Measurements from ENCODE around the gene PLB1. TPM values are rescaled to one million over a fixed set of nuclear protein-coding genes. Genes with fewer than 3 reads are reported as not detected.
"Not testable (repeated sequence)": the region's sequence is repeated elsewhere in the genome, so short reads cannot be mapped to it uniquely, and the experiment has no call there.

PLB1 gene
- total RNA-seq, 1 donor from 2014 or later: 0.75 TPM

GRCh38 chr2:28654663-28655320 lies 158.9 kb downstream of the PLB1 start:
- peaks cover 6% of the 10 kb centered on the region for H3K36me3 Mint-ChIP-seq (ENCODE audit: low read depth)
- H3K9me3 Mint-ChIP-seq: peaks cover 4% of the 10 kb centered on the region
- H3K4me3 Mint-ChIP-seq: no peak overlapping the region
- peaks cover 61% of the 10 kb centered on the region for H3K4me1 Mint-ChIP-seq (ENCODE audit: low read depth)
- no peak for DNase-seq (ENCODE audit: low spot score)
- intact Hi-C loops (cut with micrococcal nuclease): no loop called here
- no peak overlapping the region for H3K27ac Mint-ChIP-seq
- H3K27me3 Mint-ChIP-seq (ENCODE audit: insufficient read depth): peaks cover 5% of the 10 kb centered on the region

DNA sequence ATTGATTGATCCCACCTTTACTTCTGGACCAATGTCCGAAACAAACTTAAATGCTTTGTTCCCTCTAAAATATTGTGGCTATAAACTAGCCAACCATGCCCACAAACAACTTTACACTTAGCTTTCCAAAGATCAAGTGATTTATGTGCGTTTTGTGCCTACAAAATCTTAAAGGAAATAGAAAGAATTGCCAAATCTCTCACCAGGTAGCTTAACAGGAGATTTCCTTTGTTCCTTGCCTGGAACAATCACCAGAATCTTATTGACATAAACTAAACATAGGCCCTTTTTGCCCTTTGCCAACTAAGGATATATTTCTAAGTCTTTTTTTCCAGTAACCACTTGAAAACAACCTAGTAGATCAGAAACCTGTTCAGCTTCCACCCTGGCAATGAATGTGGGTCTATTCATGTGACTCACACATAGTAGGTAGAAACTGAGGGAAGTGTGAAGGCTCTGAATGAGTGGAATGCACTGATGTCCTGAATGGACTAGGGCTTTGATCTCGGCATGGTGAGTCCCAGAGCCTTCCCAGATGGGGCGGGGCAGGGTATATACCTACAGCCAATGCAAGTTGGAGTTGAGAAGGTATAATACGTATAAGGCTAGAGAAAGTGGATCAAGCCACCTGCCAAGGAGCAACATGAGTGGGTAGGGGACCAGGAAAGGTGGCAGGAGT lies 161.2 kb downstream of the PLB1 start:
- peaks cover 6% of the 10 kb centered on the region for H3K36me3 Mint-ChIP-seq (ENCODE audit: low read depth)
- peaks cover 6% of the 10 kb centered on the region for H3K27me3 Mint-ChIP-seq (ENCODE audit: insufficient read depth)
- peaks cover 54% of the 10 kb centered on the region for H3K4me1 Mint-ChIP-seq (ENCODE audit: low read depth)
- intact Hi-C loops (cut with micrococcal nuclease): loop anchor here (1.0 to 2.0 kb wide), 3 partner anchors 14 to 192 kb away; no protein-coding TSS in a partner anchor
- H3K9me3 Mint-ChIP-seq: peaks cover 4% of the 10 kb centered on the region
- no peak for DNase-seq (ENCODE audit: low spot score)
- H3K27ac Mint-ChIP-seq: peak overlapping the region; percentile 57
- H3K4me3 Mint-ChIP-seq: no peak overlapping the region

DNA sequence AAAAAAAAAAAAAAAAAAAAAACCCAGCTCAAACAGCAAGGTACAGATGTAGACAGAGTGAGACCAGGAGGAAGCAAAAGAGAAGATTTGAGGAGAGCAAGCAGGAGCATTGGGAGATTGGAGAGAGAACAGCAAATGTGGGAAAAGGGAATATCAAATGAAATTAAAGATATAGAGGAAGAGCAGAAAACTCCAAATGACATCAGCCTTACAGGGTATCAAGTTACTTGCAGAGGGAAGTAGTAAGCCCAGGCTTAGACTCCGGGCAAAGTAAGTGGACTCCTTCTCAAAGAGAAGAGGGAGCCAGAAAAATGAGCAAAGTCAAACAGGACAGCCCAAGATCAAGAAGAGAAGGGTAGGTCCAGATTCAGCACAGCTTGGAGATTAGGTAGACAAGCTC lies 162.5 kb downstream of the PLB1 start:
- DNase-seq (ENCODE audit: low spot score): no peak
- H3K4me3 Mint-ChIP-seq: no peak overlapping the region
- intact Hi-C loops (cut with micrococcal nuclease): no loop called here
- peaks cover 49% of the 10 kb centered on the region for H3K4me1 Mint-ChIP-seq (ENCODE audit: low read depth)
- peaks cover 4% of the 10 kb centered on the region for H3K9me3 Mint-ChIP-seq
- peaks cover 6% of the 10 kb centered on the region for H3K36me3 Mint-ChIP-seq (ENCODE audit: low read depth)
- H3K27ac Mint-ChIP-seq: no peak overlapping the region
- H3K27me3 Mint-ChIP-seq (ENCODE audit: insufficient read depth): peaks cover 7% of the 10 kb centered on the region

DNA sequence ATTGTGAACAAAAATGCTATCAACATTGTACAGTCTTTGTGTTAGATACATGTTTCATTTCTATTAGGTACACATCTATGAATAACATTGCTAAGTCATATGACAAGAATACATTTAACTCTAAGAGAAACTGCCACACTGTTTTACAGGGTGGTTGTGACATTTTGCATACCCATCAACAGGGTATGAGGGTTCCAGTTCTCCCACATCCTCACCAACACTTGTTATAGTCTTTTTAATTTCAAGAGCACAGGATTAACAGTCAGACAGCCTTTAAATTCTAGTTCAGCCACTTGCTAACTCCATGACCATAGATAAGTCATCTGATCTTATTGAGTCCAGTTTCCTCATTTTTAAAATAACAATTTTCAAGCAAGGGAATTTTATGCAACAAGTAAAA lies 163.3 kb downstream of the PLB1 start:
- peaks cover 46% of the 10 kb centered on the region for H3K4me1 Mint-ChIP-seq (ENCODE audit: low read depth)
- H3K9me3 Mint-ChIP-seq: peaks cover 4% of the 10 kb centered on the region
- H3K36me3 Mint-ChIP-seq (ENCODE audit: low read depth): peaks cover 6% of the 10 kb centered on the region
- H3K27me3 Mint-ChIP-seq (ENCODE audit: insufficient read depth): peaks cover 7% of the 10 kb centered on the region
- no peak for DNase-seq (ENCODE audit: low spot score)
- no peak overlapping the region for H3K4me3 Mint-ChIP-seq
- intact Hi-C loops (cut with micrococcal nuclease): no loop called here
- no peak overlapping the region for H3K27ac Mint-ChIP-seq

DNA sequence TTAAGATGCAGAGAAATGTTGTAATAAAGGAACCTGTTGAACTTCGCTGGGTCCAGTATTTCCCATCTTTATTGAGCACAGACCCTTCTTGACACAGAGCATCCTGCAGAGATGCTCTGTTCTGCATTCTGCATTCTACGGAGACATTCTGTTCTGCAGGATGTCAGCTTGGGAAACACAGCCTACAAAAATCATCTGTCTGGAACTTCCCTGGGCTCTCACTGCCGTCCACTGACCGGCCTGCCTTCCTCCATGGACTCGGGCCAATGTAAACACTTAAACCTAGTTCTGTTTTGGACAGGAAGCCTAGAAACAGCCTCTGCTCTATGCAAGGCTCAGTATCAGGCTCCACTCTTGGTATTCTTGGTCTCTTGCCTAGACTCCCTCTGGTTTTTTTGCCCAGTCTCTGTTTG lies 165.7 kb downstream of the PLB1 start:
- Mint-ChIP-seq H3K27ac (no peak overlapping the region), H3K4me1 (ENCODE audit: low read depth) (peaks cover 31% of the 10 kb centered on the region), H3K36me3 (ENCODE audit: low read depth) (peaks cover 4% of the 10 kb centered on the region), H3K4me3 (no peak overlapping the region), H3K9me3 (peaks cover 4% of the 10 kb centered on the region), H3K27me3 (ENCODE audit: insufficient read depth) (peaks cover 7% of the 10 kb centered on the region)
- DNase-seq (ENCODE audit: low spot score): no peak
- intact Hi-C loops (cut with micrococcal nuclease): no loop called here

GRCh38 chr2:28662044-28662443 lies 166.2 kb downstream of the PLB1 start:
- H3K36me3 Mint-ChIP-seq (ENCODE audit: low read depth): peaks cover 4% of the 10 kb centered on the region
- H3K27ac Mint-ChIP-seq: no peak overlapping the region
- peaks cover 9% of the 10 kb centered on the region for H3K27me3 Mint-ChIP-seq (ENCODE audit: insufficient read depth)
- no peak overlapping the region for H3K4me3 Mint-ChIP-seq
- H3K4me1 Mint-ChIP-seq (ENCODE audit: low read depth): peaks cover 27% of the 10 kb centered on the region
- peaks cover 4% of the 10 kb centered on the region for H3K9me3 Mint-ChIP-seq
- DNase-seq (ENCODE audit: low spot score): no peak
- intact Hi-C loops (cut with micrococcal nuclease): no loop called here

- Mint-ChIP-seq H3K4me1 (ENCODE audit: low read depth) (peaks cover 21% of the 10 kb centered on the region), H3K27ac (no peak overlapping the region), H3K9me3 (no peaks in the 10 kb centered on the region), H3K4me3 (no peak overlapping the region), H3K27me3 (ENCODE audit: insufficient read depth) (peaks cover 12% of the 10 kb centered on the region), H3K36me3 (ENCODE audit: low read depth) (peaks cover 2% of the 10 kb centered on the region)
- intact Hi-C loops (cut with micrococcal nuclease): no loop called here
- no peak for DNase-seq (ENCODE audit: low spot score)
These were observed 166.8 kb downstream of the PLB1 start for GRCh38 chr2:28662468-28663181.

DNA sequence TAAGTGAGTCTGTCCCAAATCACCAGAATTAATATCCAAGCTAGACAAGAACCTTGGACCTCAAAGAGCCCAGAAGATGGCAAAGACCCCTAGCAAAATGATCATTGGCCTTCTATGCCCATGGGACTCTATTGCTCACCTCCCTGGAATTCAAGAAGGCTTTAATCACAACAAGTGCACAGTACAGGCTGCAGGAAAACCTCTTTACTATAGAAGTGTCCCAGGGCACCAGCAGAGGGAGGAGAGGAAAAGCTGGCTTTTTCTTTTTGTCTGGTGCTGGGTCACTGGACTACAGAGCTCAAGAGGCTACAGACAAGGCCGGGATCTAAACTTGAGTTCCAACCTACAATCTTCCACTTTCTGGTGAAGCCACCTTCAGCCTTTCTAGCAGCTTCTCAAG lies 167.5 kb downstream of the PLB1 start:
- no peak overlapping the region for H3K27ac Mint-ChIP-seq
- peaks cover 2% of the 10 kb centered on the region for H3K36me3 Mint-ChIP-seq (ENCODE audit: low read depth)
- H3K4me3 Mint-ChIP-seq: no peak overlapping the region
- peaks cover 14% of the 10 kb centered on the region for H3K4me1 Mint-ChIP-seq (ENCODE audit: low read depth)
- peaks cover 10% of the 10 kb centered on the region for H3K27me3 Mint-ChIP-seq (ENCODE audit: insufficient read depth)
- no peaks in the 10 kb centered on the region for H3K9me3 Mint-ChIP-seq
- DNase-seq (ENCODE audit: low spot score): no peak
- intact Hi-C loops (cut with micrococcal nuclease): no loop called here

- Mint-ChIP-seq H3K4me1 (ENCODE audit: low read depth) (peaks cover 10% of the 10 kb centered on the region), H3K27me3 (ENCODE audit: insufficient read depth) (peaks cover 9% of the 10 kb centered on the region), H3K27ac (no peak overlapping the region), H3K36me3 (ENCODE audit: low read depth) (peaks cover under 1% of the 10 kb centered on the region), H3K9me3 (no peaks in the 10 kb centered on the region), H3K4me3 (no peak overlapping the region)
- intact Hi-C loops (cut with micrococcal nuclease): no loop called here
- no peak for DNase-seq (ENCODE audit: low spot score)
These were observed 168.4 kb downstream of the PLB1 start for GRCh38 chr2:28664120-28664842.

DNA sequence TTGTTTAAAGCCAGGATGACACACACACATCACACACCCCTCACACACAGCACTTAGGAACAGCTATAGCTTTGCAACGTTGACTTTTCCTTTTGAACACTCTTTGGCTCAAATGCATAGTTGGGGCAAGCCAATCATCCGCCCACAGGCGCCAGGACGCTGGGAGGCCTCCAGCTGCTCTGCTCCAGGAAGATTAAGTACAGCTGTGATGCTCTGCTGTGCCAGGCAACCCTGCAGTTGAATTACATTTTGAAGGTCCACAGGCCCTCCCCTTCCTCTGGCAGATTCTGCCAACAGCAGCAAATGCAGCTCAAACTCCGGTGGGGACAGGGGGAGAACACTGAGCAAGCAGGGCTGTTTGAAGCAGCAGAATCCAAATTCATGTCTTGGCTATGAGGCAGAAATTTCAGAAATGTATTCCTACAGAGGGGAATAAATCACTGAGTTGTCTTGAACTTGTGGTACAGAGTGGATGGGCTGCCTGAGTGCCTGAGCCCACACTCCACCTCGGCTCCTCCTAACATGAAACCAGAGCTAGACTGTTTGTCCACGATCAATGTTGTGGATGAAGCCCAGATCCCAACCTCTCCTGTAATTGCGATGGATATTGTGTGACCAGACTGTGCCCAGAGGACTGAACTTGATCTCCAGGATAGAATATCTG lies 169.3 kb downstream of the PLB1 start:
- no peak overlapping the region for H3K4me3 Mint-ChIP-seq
- no peaks in the 10 kb centered on the region for H3K36me3 Mint-ChIP-seq (ENCODE audit: low read depth)
- peaks cover 10% of the 10 kb centered on the region for H3K4me1 Mint-ChIP-seq (ENCODE audit: low read depth)
- no peak overlapping the region for H3K27ac Mint-ChIP-seq
- no peak for DNase-seq (ENCODE audit: low spot score)
- no peaks in the 10 kb centered on the region for H3K9me3 Mint-ChIP-seq
- intact Hi-C loops (cut with micrococcal nuclease): no loop called here
- peaks cover 11% of the 10 kb centered on the region for H3K27me3 Mint-ChIP-seq (ENCODE audit: insufficient read depth)

DNA sequence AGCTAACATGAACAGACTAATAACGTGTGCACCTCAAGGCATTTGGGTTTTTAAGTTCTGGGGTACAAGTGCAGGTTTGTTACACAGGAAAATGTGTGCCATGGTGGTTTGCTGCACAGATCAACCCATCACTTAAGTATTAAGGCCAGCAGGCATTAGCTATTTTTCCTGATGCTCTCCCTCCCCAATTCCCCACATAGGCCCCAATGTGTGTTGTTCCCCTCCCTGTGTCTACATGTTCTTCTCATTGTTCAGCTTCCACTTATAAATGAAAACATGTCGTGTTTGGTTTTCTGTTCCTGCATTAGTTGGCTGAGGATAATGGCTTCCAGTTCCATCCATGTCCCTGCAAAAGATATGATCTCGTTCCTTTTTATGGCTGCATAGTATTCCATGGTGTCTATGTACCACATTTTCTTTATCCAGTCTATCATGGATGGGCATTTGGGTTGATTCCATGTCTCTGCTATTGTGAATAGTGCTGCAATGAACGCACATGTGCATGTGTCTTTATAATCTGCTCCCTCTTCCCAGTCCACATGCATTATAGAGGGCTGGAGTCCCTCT lies 170.0 kb downstream of the PLB1 start:
- intact Hi-C loops (cut with micrococcal nuclease); H3K27ac Mint-ChIP-seq; DNase-seq (ENCODE audit: low spot score); H3K9me3 Mint-ChIP-seq; H3K36me3 Mint-ChIP-seq (ENCODE audit: low read depth); H3K4me3 Mint-ChIP-seq; H3K4me1 Mint-ChIP-seq (ENCODE audit: low read depth): not testable (repeated sequence)
- peaks cover 11% of the 10 kb centered on the region for H3K27me3 Mint-ChIP-seq (ENCODE audit: insufficient read depth)

DNA sequence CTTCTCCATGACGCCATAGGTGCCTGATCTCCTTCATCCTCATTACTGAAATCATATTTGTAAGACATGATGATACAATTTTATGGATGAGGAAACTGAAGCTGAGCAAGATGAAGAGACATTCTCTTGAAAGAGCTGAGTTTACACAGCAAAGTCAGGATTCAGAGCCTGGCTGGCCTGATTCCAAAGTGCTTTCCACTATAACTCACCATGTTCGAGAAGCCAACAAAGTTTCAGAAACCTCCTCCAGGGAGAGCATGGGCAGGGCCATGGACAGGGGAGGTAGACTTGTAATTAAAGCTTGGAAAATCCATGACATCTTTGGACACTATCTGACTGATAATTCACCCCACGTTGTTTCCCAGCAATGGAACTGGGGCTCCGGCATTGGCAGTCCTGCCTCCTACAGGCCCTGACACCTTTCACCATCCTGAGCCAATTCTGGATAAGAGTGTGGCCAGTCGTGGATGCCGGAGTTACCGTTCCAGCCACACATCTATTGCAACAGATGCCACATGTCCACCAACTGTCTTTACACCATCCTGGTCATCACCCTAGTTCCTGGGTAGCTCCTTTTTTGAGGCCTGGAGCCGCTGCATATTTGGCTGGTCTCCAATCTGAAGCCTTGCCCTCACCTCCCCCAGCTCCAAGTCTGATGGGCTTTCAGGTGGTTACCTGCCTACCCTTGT lies 170.8 kb downstream of the PLB1 start:
- Mint-ChIP-seq H3K27ac (no peak overlapping the region), H3K4me1 (ENCODE audit: low read depth) (peaks cover 10% of the 10 kb centered on the region), H3K9me3 (peaks cover 5% of the 10 kb centered on the region), H3K27me3 (ENCODE audit: insufficient read depth) (peaks cover 11% of the 10 kb centered on the region), H3K36me3 (ENCODE audit: low read depth) (no peaks in the 10 kb centered on the region), H3K4me3 (no peak overlapping the region)
- DNase-seq (ENCODE audit: low spot score): no peak
- intact Hi-C loops (cut with micrococcal nuclease): no loop called here
